IMR-90 (cell line): ENCODE results near the gene AANAT. TPM values are rescaled to one million over a fixed set of nuclear protein-coding genes. Genes with fewer than 3 reads are reported as not detected.
A peak's percentile ranks its signal among the peaks of the same experiment; 100 is the strongest.

ENCODE experiments used
- ATAC-seq: fragments of 200-7000 bp; cut with Tn5 transposase; 2 replicates; pipeline ENCODE4 v1.9.1; 2020; ENCODE audit warnings: low read depth, mild to moderate bottlenecking, moderate library complexity
- Bru-seq: library from RNA; stranded (reverse); fragments of 400-500 nt; gene quantifications from one replicate; lab custom pipeline; 2021; lab: Mats Ljungman, UMichigan
- BruChase-seq, 2 experiments: library from RNA; stranded (reverse); fragments of 400-500 nt; gene quantifications; one replicate each; lab custom pipeline; 2021; lab: Mats Ljungman, UMichigan
- BruUV-seq: library from RNA; stranded (reverse); fragments of 400-500 nt; replicated peaks from 2 replicates; lab custom pipeline; 2021; lab: Mats Ljungman, UMichigan
- CTCF ChIA-PET: fragments of 300-600 bp; formaldehyde crosslinking; extraction: SDS; loops from one replicate; lab custom pipeline; 2021; ENCODE audit warnings: antibody characterized with exemption; lab: Yijun Ruan, JAX
- POLR2A ChIA-PET: fragments of 300-600 bp; sonication (Branson Sonifier 250); formaldehyde crosslinking; loops from one replicate; lab custom pipeline; 2022; ENCODE audit warnings: antibody characterized with exemption; ENCODE audit not compliant: unreplicated experiment; lab: Charles Lee
- DNase-seq: peaks from one replicate; pipeline ENCODE4 v3.0.0; 2013
- H2AFZ ChIP-seq: replicated peaks from 2 replicates; pipeline ENCODE3; 2013; ENCODE audit warnings: low read length, mild to moderate bottlenecking; ENCODE audit not compliant: poor library complexity
- H2AK5ac ChIP-seq: 2 replicates; pipeline ENCODE4 v1.6.1; 2013; ENCODE audit warnings: low read depth, low read length, inconsistent platforms
- H2AK9ac ChIP-seq: replicated peaks from 2 replicates; pipeline ENCODE3; 2013; ENCODE audit warnings: mild to moderate bottlenecking, low read depth, low read length, moderate library complexity; ENCODE audit not compliant: poor library complexity
- H2BK120ac ChIP-seq: 2 replicates; pipeline ENCODE4 v1.6.1; 2013; ENCODE audit warnings: low read depth, low read length, inconsistent platforms
- H2BK15ac ChIP-seq: 3 replicates; pipeline ENCODE4 v1.6.1; 2013; ENCODE audit warnings: low read depth, low read length, inconsistent platforms
- H2BK20ac ChIP-seq: 2 replicates; pipeline ENCODE4 v1.6.1; 2013; ENCODE audit warnings: low read depth, mild to moderate bottlenecking, inconsistent platforms, low read length, moderate library complexity
- H2BK5ac ChIP-seq: 2 replicates; pipeline ENCODE4 v1.6.1; 2013; ENCODE audit warnings: mild to moderate bottlenecking, low read depth, low read length, inconsistent platforms; ENCODE audit not compliant: poor library complexity, severe bottlenecking
- H3K14ac ChIP-seq: replicated peaks from 2 replicates; pipeline ENCODE4 v1.6.1; 2013; ENCODE audit warnings: low read depth, low read length, inconsistent platforms
- H3K18ac ChIP-seq: 2 replicates; pipeline ENCODE4 v1.6.1; 2013; ENCODE audit warnings: low read depth, low read length, control low read depth
- H3K23ac ChIP-seq: 2 replicates; pipeline ENCODE4 v1.6.1; 2013; ENCODE audit warnings: low read depth, low read length, inconsistent platforms
- H3K27ac ChIP-seq: 2 replicates; pipeline ENCODE4 v1.5.1; 2013; ENCODE audit warnings: mild to moderate bottlenecking, control low read depth, low read length; ENCODE audit not compliant: insufficient read depth
- H3K27me3 ChIP-seq: 2 replicates; pipeline ENCODE4 v1.6.1; 2013; ENCODE audit warnings: low read length; ENCODE audit not compliant: control insufficient read depth, insufficient read depth
- H3K36me3 ChIP-seq: 2 replicates; pipeline ENCODE4 v1.6.1; 2013; ENCODE audit warnings: low read length, mixed read lengths; ENCODE audit not compliant: control insufficient read depth, insufficient read depth
- H3K4ac ChIP-seq: 2 replicates; pipeline ENCODE4 v1.6.1; 2013; ENCODE audit warnings: low read depth, low read length, inconsistent platforms
- H3K4me1 ChIP-seq: 2 replicates; pipeline ENCODE4 v1.6.1; 2013; ENCODE audit warnings: low read length, mixed read lengths; ENCODE audit not compliant: control insufficient read depth, insufficient read depth
- H3K4me2 ChIP-seq: 2 replicates; pipeline ENCODE4 v1.6.1; 2013; ENCODE audit warnings: low read depth, mild to moderate bottlenecking, control low read depth, low read length, moderate library complexity
- H3K4me3 ChIP-seq: 2 replicates; pipeline ENCODE4 v1.5.1; 2013; ENCODE audit warnings: low read depth, mild to moderate bottlenecking, control low read depth, low read length, moderate library complexity; ENCODE audit not compliant: insufficient read depth
- H3K56ac ChIP-seq: 2 replicates; pipeline ENCODE4 v1.6.1; 2013; ENCODE audit warnings: low read length, inconsistent platforms; ENCODE audit not compliant: insufficient read depth; ENCODE audit errors: extremely low read depth
- H3K79me1 ChIP-seq, 2 experiments: 2 replicates each; pipeline ENCODE4 v1.6.1; 2013; ENCODE audit warnings: low read length in 2 of 2, inconsistent platforms in 1 of 2, low read depth in 1 of 2
- H3K9ac ChIP-seq: 2 replicates; pipeline ENCODE4 v1.6.1; 2013; ENCODE audit warnings: low read depth, low read length, control low read depth
- H3K9me1 ChIP-seq: 2 replicates; pipeline ENCODE4 v1.6.1; 2013; ENCODE audit warnings: low read length, inconsistent platforms; ENCODE audit not compliant: insufficient read depth
- H3K9me3 ChIP-seq: 2 replicates; pipeline ENCODE4 v1.6.1; 2013; ENCODE audit warnings: low read length; ENCODE audit not compliant: control insufficient read depth, insufficient read depth
- H4K20me1 ChIP-seq: 2 replicates; pipeline ENCODE4 v1.6.1; 2013; ENCODE audit warnings: low read length, inconsistent platforms; ENCODE audit not compliant: insufficient read depth
- H4K5ac ChIP-seq: 2 replicates; pipeline ENCODE4 v1.6.1; 2013; ENCODE audit warnings: mild to moderate bottlenecking, low read depth, low read length, control low read depth
- H4K8ac ChIP-seq, 2 experiments: 2 replicates each; pipeline ENCODE4 v1.6.1; 2013; ENCODE audit warnings: low read depth in 2 of 2, low read length in 2 of 2, control low read depth in 1 of 2, inconsistent platforms in 1 of 2
- H4K91ac ChIP-seq: 2 replicates; pipeline ENCODE4 v1.6.1; 2013; ENCODE audit warnings: low read depth, low read length, inconsistent platforms; ENCODE audit not compliant: insufficient read depth
- CEBPB ChIP-seq: IDR thresholded peaks from 2 replicates; pipeline ENCODE4 v1.6.1; 2012; ENCODE audit warnings: low read depth, low read length, improper control_type of control experiment
- CHD1 ChIP-seq: IDR thresholded peaks from 2 replicates; pipeline ENCODE4 v1.6.1; 2012; ENCODE audit warnings: low read depth, low read length, improper control_type of control experiment
- MAFK ChIP-seq: IDR thresholded peaks from 2 replicates; pipeline ENCODE4 v1.6.1; 2012; ENCODE audit warnings: low read depth, low read length, improper control_type of control experiment
- MAZ ChIP-seq: IDR thresholded peaks from 2 replicates; pipeline ENCODE4 v1.6.1; 2012; ENCODE audit warnings: low read depth, mild to moderate bottlenecking, low read length, improper control_type of control experiment, moderate library complexity, borderline replicate concordance
- WGBS, 2 experiments: methylation state at CpG; one replicate each; pipeline versions ENCODE4 v1.1.5 to v1.1.7; 2013; ENCODE audit warnings: missing lambda C conversion rate in 2 of 2; ENCODE audit not compliant: insufficient read length in 1 of 2; ENCODE audit errors: extremely low coverage in 2 of 2; 5-methylcytosine and 5-hydroxymethylcytosine counted together
- dilution Hi-C: fragments of 300-500 bp; cut with HindIII; formaldehyde crosslinking; loops from one replicate; pipeline ENCODE4 v1.14.3; 2018; ENCODE audit warnings: low sequenced_read_pairs; ENCODE audit not compliant: unreplicated experiment
- in situ Hi-C: fragments of 300-500 bp; cut with MboI; formaldehyde crosslinking; loops from 3 replicates; pipeline ENCODE4 v1.14.3; 2019; ENCODE audit warnings: low sequenced_read_pairs, inconsistent platforms, mixed read lengths
- intact Hi-C: fragments of 100-400 bp; cut with micrococcal nuclease; formaldehyde crosslinking; loops from 2 replicates; pipeline ENCODE4 v1.10.0; 2022
- long read RNA-seq: library from polyadenylated mRNA; unstranded; transcript quantifications from one replicate; pipeline ENCODE4 v2.0.0, GENCODE V29; 2021; ENCODE audit not compliant: unreplicated experiment
- polyA plus RNA-seq, 3 experiments: library from polyadenylated mRNA; depleted of rRNA; stranded (reverse); fragments of >200 nt; gene quantifications; 2 replicates each; pipeline ENCODE4 v1.2.3, GENCODE V29; 2012; ENCODE audit warnings: low replicate concordance in 1 of 3
- total RNA-seq: library from RNA; depleted of rRNA; stranded (reverse); fragments of >200 nt; gene quantifications from 2 replicates; pipeline ENCODE4 v1.2.3, GENCODE V29; 2012; rRNA removed
- TF ChIP-seq, protein P1 (sequence below): fragments of 150-350 bp; IDR thresholded peaks from 2 replicates; pipeline ENCODE4 v1.6.1; 2016; ENCODE audit warnings: low read depth, mild to moderate bottlenecking, low read length, moderate library complexity, borderline replicate concordance

Gene AANAT
- not detected in 2 replicates for total RNA-seq
- polyA plus RNA-seq (2012; rRNA removed): 0.19 and 0.21 TPM in 2 replicates
- 0.08 and 0.32 TPM in 2 replicates for polyA plus RNA-seq (2012; cell fraction: cytosol; rRNA removed)
- polyA plus RNA-seq (2012; cell fraction: nucleus; rRNA removed; ENCODE audit: low replicate concordance): 0.92 and 1.8 TPM in 2 replicates
- Bru-seq, nascent RNA: percentile 18 among the genes with signal in this experiment
- BruChase-seq, experiment 1, labeled RNA remaining after a 6-hour chase: percentile 24 among the genes with signal in this experiment
- percentile 20 among the genes with signal in this experiment for BruChase-seq, experiment 2, labeled RNA remaining after a 2-hour chase
- long read RNA-seq: 0 reads

DNA sequence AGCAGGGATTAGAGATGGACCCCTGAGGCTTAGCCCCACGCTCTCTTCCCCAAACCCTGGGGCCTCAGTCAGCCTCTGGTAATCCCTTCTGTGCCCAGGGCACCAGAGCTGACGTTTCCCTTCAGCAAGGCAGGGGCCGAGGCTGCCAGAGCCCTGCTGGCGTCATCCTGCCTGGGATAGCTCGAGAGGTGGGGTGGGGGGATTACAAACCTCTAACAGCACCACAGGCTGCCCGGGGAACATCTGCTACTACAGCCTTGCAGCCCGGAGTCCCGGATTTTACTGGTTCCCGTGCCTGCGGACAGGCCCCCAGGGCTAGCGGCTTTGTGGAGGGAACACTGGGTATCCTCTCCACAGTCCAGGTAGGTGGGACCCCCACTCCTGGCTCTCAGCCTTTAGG lies at the start of gene AANAT:
Gene AANAT, plus strand, starts transcription at position 238 of the 400 bp plus-strand sequence. CDS start 1,144 bp downstream, outside the sequence.
- H2BK120ac ChIP-seq: no peak within 1 kb of the TSS
- H3K4me2 ChIP-seq: no peak within 1 kb of the TSS
- ATAC-seq (no peak), DNase-seq (no peak)
- H3K9ac ChIP-seq: no peak within 1 kb of the TSS
- no peak within 1 kb of the TSS for H4K5ac ChIP-seq
- CTCF ChIA-PET: no interaction called here
- no peak within 1 kb of the TSS for H2BK5ac ChIP-seq
- dilution Hi-C loops (no loop called here), intact Hi-C loops (no loop called here), in situ Hi-C loops (loop anchor here (5.0 kb wide), 1 partner anchor 40 kb away; no protein-coding TSS in a partner anchor)
- POLR2A ChIA-PET: no interaction called here
- no peaks in the 10 kb centered on the region for H3K79me1 ChIP-seq
- no peak within 1 kb of the TSS for H2BK20ac ChIP-seq
- no peaks in the 10 kb centered on the region for H3K9me3 ChIP-seq
- no peak within 1 kb of the TSS for H3K27ac ChIP-seq
- no peak within 1 kb of the TSS for H2AK5ac ChIP-seq
- no peaks in the 10 kb centered on the region; the same call in 1 of the 2 replicates for H3K36me3 ChIP-seq
- no peak within 1 kb of the TSS for H3K4ac ChIP-seq
- H3K4me3 ChIP-seq: no peak within 1 kb of the TSS
- 0 out of 2 replicates have a peak, but pooled peaks cover 5% of the 10 kb centered on the region for H3K27me3 ChIP-seq
- peak within 1 kb of the TSS; percentile 9 for H2AFZ ChIP-seq
- H4K8ac ChIP-seq: no peak within 1 kb of the TSS
- no peak within 1 kb of the TSS for H2BK15ac ChIP-seq
- no peak within 1 kb of the TSS for H3K23ac ChIP-seq
- H3K56ac ChIP-seq: no peak within 1 kb of the TSS
- no peak for TF ChIP-seq CEBPB
- no peak for TF ChIP-seq MAFK
- TF ChIP-seq MAZ: no peak
- TF ChIP-seq, protein P1, sequence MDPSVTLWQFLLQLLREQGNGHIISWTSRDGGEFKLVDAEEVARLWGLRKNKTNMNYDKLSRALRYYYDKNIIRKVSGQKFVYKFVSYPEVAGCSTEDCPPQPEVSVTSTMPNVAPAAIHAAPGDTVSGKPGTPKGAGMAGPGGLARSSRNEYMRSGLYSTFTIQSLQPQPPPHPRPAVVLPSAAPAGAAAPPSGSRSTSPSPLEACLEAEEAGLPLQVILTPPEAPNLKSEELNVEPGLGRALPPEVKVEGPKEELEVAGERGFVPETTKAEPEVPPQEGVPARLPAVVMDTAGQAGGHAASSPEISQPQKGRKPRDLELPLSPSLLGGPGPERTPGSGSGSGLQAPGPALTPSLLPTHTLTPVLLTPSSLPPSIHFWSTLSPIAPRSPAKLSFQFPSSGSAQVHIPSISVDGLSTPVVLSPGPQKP: no peak
- no peak for TF ChIP-seq CHD1
- no peak within 1 kb of the TSS for H4K91ac ChIP-seq
- H3K14ac ChIP-seq: no peak within 1 kb of the TSS; the same call in 1 of the 2 replicates
- H3K18ac ChIP-seq: no peak within 1 kb of the TSS
- BruUV-seq: no TSS peak
- peak within 1 kb of the TSS; percentile 19 for H2AK9ac ChIP-seq
- no peaks in the 10 kb centered on the region for H4K20me1 ChIP-seq
- WGBS, 2 experiments: 80% methylated on average over 3 of the region's 11 CpGs; no CpG with 5 or more reads in 1 of the 2 experiments
- no peaks in the 10 kb centered on the region for H3K9me1 ChIP-seq
- H3K4me1 ChIP-seq: peaks cover 3% of the 10 kb centered on the region; the same call in 1 of the 2 replicates
